Measurements from ENCODE around the gene HMOX1.
"Not testable (repeated sequence)": the region's sequence is repeated elsewhere in the genome, so short reads cannot be mapped to it uniquely, and the experiment has no call there.

The HMOX1 gene

GRCh38 chr22:35431483-35432227, 50.8 kb downstream of the HMOX1 start:
- peak in 3 of 56 donors; percentile 8 to 27 (median 9) for DNase-seq

DNA sequence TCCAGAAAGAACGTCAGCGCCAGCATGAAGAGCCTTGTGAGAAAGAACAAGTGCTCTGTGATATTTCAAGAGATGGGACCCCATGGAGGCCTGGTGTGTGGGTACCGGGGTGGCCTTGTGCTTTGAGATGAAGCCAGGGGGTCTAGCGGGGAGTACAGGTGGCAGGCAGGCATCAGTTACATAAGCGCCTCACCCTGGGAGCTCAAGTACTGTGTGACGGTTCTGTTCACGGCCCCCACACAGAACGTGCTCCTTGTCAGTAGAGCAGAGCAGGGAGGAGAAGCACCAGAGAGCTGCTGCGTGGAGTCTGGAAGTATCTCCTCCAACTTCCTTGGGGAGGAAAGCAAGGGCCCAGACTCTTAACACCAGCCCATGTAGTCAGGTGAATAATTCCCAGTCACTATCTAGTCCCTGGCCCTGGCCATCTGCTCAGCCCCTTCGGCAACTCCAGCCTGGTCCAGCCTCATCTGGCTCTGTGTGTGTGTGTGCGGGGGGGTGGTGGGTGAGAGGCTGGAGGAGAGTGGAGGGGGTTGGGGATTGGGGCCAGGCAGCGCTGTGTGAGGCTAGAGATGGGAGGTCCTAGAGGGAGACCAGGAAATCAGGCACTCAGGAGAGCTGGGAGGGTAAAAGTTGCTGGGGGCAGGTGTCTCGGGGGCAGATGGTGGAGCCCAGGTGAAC, 51.5 kb downstream of the HMOX1 start:
- peak in 35 of 56 donors; percentile 4 to 80 (median 38) for DNase-seq

- no peak for DNase-seq
Observed at GRCh38 chr22:35434061-35434710, 53.3 kb downstream of the HMOX1 start.

DNA sequence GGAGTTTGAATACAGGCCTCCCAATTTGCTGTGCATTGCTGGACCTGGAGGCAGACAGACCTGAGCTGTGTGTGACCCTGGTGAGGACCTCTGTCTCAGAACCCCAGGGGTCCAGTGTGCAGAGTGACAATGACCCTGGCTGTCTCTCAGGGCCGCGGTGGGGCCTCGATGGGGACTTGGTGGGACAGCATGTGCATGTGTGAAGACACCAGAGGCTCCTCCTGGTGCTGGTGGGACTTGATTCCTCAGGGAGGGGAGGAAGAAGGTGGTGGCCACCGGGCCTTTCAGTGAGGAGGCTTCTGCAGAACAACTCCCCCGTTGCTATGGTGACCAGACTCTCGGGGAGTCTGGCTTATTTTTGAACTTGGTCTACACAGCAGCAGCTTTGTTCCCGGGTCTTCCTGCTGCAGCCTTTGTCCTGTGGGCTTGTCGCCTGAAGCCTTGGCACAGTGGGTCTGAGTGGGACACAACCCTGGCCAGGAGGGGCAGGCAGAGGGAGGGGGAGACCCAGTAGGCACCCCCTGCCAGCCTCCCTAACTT, 54.4 kb downstream of the HMOX1 start:
- DNase-seq = peak in 5 of 56 donors; percentile 12 to 29 (median 23)

- DNase-seq = no peak
Observed at GRCh38 chr22:35436421-35436820, 55.5 kb downstream of the HMOX1 start.

GRCh38 chr22:35437049-35437448, 56.2 kb downstream of the HMOX1 start:
- peak in 1 of 56 donors; percentile 56 for DNase-seq

DNA sequence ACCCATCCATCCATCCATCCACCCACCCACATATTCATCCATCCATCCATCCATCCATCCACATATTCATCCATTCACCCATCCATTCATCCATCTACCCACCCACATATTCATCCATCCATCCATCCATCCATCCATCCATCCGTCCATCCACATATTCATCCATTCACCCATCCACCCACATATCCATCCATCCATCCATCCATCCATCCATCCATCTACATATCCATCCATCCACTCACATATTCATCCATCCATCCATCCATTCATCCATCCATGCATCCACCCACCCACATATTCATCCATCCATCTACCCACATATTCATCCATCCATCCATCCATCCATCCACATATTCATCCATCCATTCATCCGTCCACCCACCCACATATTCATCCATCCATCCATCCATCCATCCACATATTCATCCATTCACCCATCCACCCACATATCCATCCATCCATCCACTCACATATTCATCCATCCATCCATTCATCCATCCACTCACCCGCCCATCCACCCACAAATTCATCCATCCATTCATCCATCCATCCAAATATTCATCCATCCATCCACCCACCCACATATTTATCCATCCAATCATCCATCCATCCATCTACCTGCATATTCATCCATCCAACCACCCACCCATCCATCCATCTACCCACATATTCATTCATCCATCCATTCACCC, 57.9 kb downstream of the HMOX1 start:
- not testable (repeated sequence) for DNase-seq

- DNase-seq = no peak
Observed at GRCh38 chr22:35439365-35439717, 58.4 kb downstream of the HMOX1 start.

GRCh38 chr22:35440129-35440528, 59.2 kb downstream of the HMOX1 start:
- DNase-seq = no peak

GRCh38 chr22:35441489-35442100, 60.7 kb downstream of the HMOX1 start:
- DNase-seq = no peak

GRCh38 chr22:35442471-35442870, 61.6 kb downstream of the HMOX1 start:
- DNase-seq = no peak

DNA sequence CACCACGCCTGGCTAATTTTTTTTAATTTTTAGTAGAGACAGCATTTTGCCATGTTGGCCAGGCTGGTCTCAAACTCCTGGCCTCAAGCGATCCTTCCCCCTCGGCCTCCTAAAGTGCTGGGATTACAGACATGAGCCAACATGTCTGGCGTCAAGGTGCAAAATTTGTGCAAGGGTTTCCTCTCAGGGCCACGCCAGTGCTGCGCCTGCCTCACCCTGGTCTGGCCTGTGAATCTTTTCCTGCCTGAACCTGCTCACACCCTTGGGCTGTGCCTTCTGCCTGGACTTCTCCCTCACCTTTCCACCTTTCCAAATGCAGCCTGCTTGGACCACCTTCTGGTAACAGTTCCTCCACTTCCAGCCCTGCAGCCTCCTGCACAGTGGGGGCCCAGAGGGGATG, 62.4 kb downstream of the HMOX1 start:
- no peak for DNase-seq
